Mucosa of gallbladder (tissue), 1 donor: Measurements from ENCODE around the gene COL8A2. TPM values are rescaled to one million over a fixed set of nuclear protein-coding genes. Genes with fewer than 3 reads are reported as not detected.

Experiments used
- DNase-seq: peaks from one replicate; pipeline ENCODE4 v3.0.0-alpha.2; 2020; ENCODE audit warnings: low spot score
- total RNA-seq: library from RNA; stranded (reverse); gene quantifications from one replicate; pipeline ENCODE4 v1.2.1, GENCODE V29; 2021
- donor health status: DM: no; HTN: no; CAD: no.

The COL8A2 gene
- total RNA-seq, 1 donor from 2014 or later = 10.8 TPM

GRCh38 chr1:36091698-36092097, 33.3 kb downstream of the COL8A2 start:
- DNase-seq = no peak

GRCh38 chr1:36091141-36091540, 33.9 kb downstream of the COL8A2 start:
- no peak for DNase-seq

GRCh38 chr1:36089393-36090121, 35.5 kb downstream of the COL8A2 start:
- DNase-seq = no peak

GRCh38 chr1:36088577-36089392, 36.2 kb downstream of the COL8A2 start, which contains the start of gene ADPRS:
TSS of gene ADPRS (plus strand) at chr1:36088892. CDS start at chr1:36088905, 13 bp downstream.
- peak; percentile 89 for DNase-seq

- DNase-seq = no peak
Observed at GRCh38 chr1:36088265-36088576, 36.8 kb downstream of the COL8A2 start.

GRCh38 chr1:36087233-36088123, 37.5 kb downstream of the COL8A2 start:
- DNase-seq = no peak

GRCh38 chr1:36086529-36087232, 38.3 kb downstream of the COL8A2 start:
- DNase-seq = no peak

GRCh38 chr1:36085686-36086526, 39.1 kb downstream of the COL8A2 start:
- no peak for DNase-seq

GRCh38 chr1:36085126-36085525, 39.9 kb downstream of the COL8A2 start:
- no peak for DNase-seq

- no peak for DNase-seq
Observed at GRCh38 chr1:36084497-36085115, 40.4 kb downstream of the COL8A2 start.

GRCh38 chr1:36083635-36084496, 41.2 kb downstream of the COL8A2 start, which contains the start of gene TEKT2:
TSS of gene TEKT2 (plus strand) at chr1:36084094. CDS start at chr1:36084922, 828 bp downstream.
- DNase-seq = no peak

GRCh38 chr1:36083219-36083618, 41.8 kb downstream of the COL8A2 start:
- DNase-seq = no peak

GRCh38 chr1:36081926-36082485, 43.0 kb downstream of the COL8A2 start:
- no peak for DNase-seq

- DNase-seq = no peak
Observed at GRCh38 chr1:36080801-36081200, 44.2 kb downstream of the COL8A2 start.

GRCh38 chr1:36080236-36080635, 44.8 kb downstream of the COL8A2 start:
- no peak for DNase-seq

- DNase-seq = no peak
Observed at GRCh38 chr1:36076979-36077573, 47.9 kb downstream of the COL8A2 start.

- no peak for DNase-seq
Observed at GRCh38 chr1:36070349-36070748, 54.7 kb downstream of the COL8A2 start.

GRCh38 chr1:36068866-36069265, 56.2 kb downstream of the COL8A2 start:
- no peak for DNase-seq
